Effector CD4-positive, alpha-beta T cell (primary cell): ENCODE measurements around the gene RRAGB.
"Not testable (repeated sequence)": the region's sequence is repeated elsewhere in the genome, so short reads cannot be mapped to it uniquely, and the experiment has no call there.

ENCODE experiments used
- DNase-seq: peaks from one replicate; pipeline ENCODE4 v3.0.0-alpha.2; 2020

Gene RRAGB

GRCh38 chrX:55774419-55774818, 56.9 kb downstream of the RRAGB start:
- not testable (repeated sequence) for DNase-seq

DNA sequence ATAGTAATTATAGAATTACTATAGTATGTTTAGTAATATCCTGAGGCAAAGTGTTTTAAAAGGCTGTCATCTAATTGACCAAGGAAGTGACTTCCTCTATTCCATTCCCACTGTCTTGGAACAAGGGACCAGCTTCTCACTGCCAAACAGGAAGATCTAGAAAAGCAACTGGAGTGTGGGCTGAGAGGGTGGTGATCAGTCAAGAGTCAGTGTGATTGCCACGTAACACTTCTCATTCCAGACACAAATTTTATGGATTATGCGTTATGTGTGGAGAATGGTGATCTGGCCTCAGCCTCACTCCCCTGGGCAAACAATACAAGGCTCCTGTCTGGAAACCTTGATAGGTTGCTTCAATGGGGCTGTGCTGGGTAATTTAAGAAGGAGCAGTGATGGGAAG, 60.0 kb downstream of the RRAGB start:
- no peak for DNase-seq

GRCh38 chrX:55778322-55778721, 60.8 kb downstream of the RRAGB start:
- DNase-seq, result no peak

- DNase-seq, result no peak
Measured at GRCh38 chrX:55783723-55784122, 66.2 kb downstream of the RRAGB start.

DNA sequence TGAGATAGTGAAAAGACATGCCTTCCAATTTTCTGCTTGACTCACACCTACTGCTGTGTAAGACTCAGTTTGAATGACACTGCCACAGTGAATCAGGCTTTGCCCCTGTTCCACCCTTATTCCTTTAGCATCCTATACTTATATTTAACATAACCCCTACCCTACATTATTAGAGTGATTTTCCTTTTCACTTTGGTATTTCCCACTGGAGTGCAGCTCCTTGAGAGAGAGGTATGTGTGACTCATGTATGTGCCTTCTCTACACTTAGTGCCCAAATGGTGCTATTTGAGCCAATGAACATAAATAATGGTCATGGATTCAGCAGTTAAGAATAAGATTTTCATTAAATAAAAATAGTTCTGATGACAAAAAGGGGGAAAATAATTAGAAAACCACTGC, 69.5 kb downstream of the RRAGB start:
- DNase-seq, result no peak

- DNase-seq, result no peak
Measured at GRCh38 chrX:55787727-55788126, 70.2 kb downstream of the RRAGB start.

DNA sequence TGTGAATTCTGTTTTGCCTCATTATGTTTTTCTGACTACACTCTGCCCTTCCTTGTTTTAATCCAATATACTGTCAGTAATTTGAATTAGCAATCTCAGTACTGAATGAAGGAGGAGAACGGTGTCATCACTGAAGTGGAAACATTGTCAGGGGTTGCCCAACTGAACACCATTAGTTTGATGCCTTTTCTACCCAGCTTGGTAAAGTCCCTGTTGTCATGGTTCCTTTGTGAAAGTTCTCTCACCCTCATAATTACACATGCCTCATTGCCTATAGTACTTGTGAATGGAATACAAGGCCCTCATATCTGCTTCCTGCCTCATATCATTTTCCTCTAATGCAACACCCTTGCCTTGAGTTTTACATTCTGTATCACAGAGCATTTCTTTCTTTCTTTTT, 76.9 kb downstream of the RRAGB start:
- no peak for DNase-seq

DNA sequence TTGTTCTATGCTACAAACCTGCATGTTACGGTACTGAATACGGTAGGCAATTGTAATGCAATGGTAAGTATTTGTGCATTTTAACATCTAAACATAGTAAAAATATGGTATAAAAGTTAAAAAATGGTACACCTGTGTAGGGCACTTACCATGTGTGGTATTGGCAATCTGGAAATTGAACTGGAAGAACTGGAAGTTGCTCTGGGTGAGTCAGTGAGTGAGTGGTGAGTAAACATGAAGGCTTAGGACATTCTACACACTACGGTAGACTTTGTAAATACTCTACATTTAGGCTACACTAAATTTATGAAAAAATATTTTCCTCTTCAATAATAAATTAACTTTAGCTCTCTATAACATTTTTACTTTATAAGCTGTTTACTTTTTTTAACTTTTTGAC, 78.9 kb downstream of the RRAGB start:
- no peak for DNase-seq

- DNase-seq, result no peak
Measured at GRCh38 chrX:55801811-55802210, 84.3 kb downstream of the RRAGB start.
